HG03469 (cell line): ENCODE measurements around the gene PLCH1.
"Not testable (repeated sequence)": the region's sequence is repeated elsewhere in the genome, so short reads cannot be mapped to it uniquely, and the experiment has no call there.

ENCODE experiments used
- ATAC-seq: cut with Tn5 transposase; IDR thresholded peaks from one replicate; pipeline ENCODE4 v1.9.1; 2021; ENCODE audit warnings: mild to moderate bottlenecking, moderate library complexity, moderate number of reproducible peaks; ENCODE audit not compliant: unreplicated experiment

The PLCH1 gene

GRCh38 chr3:155425396-155425795 is 319.5 kb downstream of the PLCH1 start:
- ATAC-seq, result no peak

- ATAC-seq, result no peak
Measured at GRCh38 chr3:155424323-155424710, 320.6 kb downstream of the PLCH1 start.

GRCh38 chr3:155423526-155424322 is 321.1 kb downstream of the PLCH1 start:
- no peak for ATAC-seq

GRCh38 chr3:155420881-155421486 is 323.9 kb downstream of the PLCH1 start:
- ATAC-seq, result no peak

GRCh38 chr3:155420406-155420805 is 324.5 kb downstream of the PLCH1 start:
- ATAC-seq, result no peak

GRCh38 chr3:155418407-155418806 is 326.5 kb downstream of the PLCH1 start:
- ATAC-seq, result no peak

GRCh38 chr3:155417119-155417517 is 327.8 kb downstream of the PLCH1 start:
- no peak for ATAC-seq

GRCh38 chr3:155416500-155417118 is 328.3 kb downstream of the PLCH1 start:
- ATAC-seq, result no peak

- ATAC-seq, result no peak
Measured at GRCh38 chr3:155412904-155413303, 332.0 kb downstream of the PLCH1 start.

GRCh38 chr3:155411500-155412223 is 333.2 kb downstream of the PLCH1 start:
- ATAC-seq, result no peak

GRCh38 chr3:155409336-155409735 is 335.5 kb downstream of the PLCH1 start:
- ATAC-seq, result no peak

GRCh38 chr3:155407971-155408370 is 336.9 kb downstream of the PLCH1 start:
- no peak for ATAC-seq

GRCh38 chr3:155407331-155407730 is 337.5 kb downstream of the PLCH1 start:
- no peak for ATAC-seq

- no peak for ATAC-seq
Measured at GRCh38 chr3:155404486-155404885, 340.4 kb downstream of the PLCH1 start.

GRCh38 chr3:155402656-155403055 is 342.2 kb downstream of the PLCH1 start:
- ATAC-seq, result no peak

GRCh38 chr3:155398046-155398445 is 346.8 kb downstream of the PLCH1 start:
- ATAC-seq, result no peak

- ATAC-seq, result not testable (repeated sequence)
Measured at GRCh38 chr3:155394896-155395295, 350.0 kb downstream of the PLCH1 start.

GRCh38 chr3:155394240-155394639 is 350.6 kb downstream of the PLCH1 start:
- no peak for ATAC-seq

GRCh38 chr3:155393316-155393715 is 351.6 kb downstream of the PLCH1 start:
- no peak for ATAC-seq

GRCh38 chr3:155392138-155392537 is 352.7 kb downstream of the PLCH1 start:
- ATAC-seq, result no peak

GRCh38 chr3:155391551-155391958 is 353.3 kb downstream of the PLCH1 start:
- ATAC-seq, result no peak
